ENCODE data around the gene ZBTB5. TPM values are rescaled to one million over a fixed set of nuclear protein-coding genes. Genes with fewer than 3 reads are reported as not detected.

The ZBTB5 gene
- total RNA-seq, 1 donor from 2014 or later = 9.0 TPM

- DNase-seq (ENCODE audit: low spot score) = no peak
- TF ChIP-seq CTCF (IDR thresholded peaks at IDR 0.05; ENCODE audit: unreplicated experiment) = no peak
- Mint-ChIP-seq H3K9me3 (ENCODE audit: unreplicated experiment) (no peaks in the 10 kb centered on the region), H3K36me3 (ENCODE audit: low read depth, unreplicated experiment) (peaks cover 19% of the 10 kb centered on the region), H3K4me1 (ENCODE audit: unreplicated experiment) (no peaks in the 10 kb centered on the region), H3K27ac (ENCODE audit: unreplicated experiment) (no peak overlapping the region), H3K27me3 (ENCODE audit: unreplicated experiment) (peaks cover 1% of the 10 kb centered on the region), H3K4me3 (ENCODE audit: unreplicated experiment) (no peak overlapping the region)
Measured at GRCh38 chr9:37442556-37442955, 22.7 kb downstream of the ZBTB5 start.

GRCh38 chr9:37441776-37442370, 23.4 kb downstream of the ZBTB5 start:
- Mint-ChIP-seq H3K9me3 (ENCODE audit: unreplicated experiment) (no peaks in the 10 kb centered on the region), H3K36me3 (ENCODE audit: low read depth, unreplicated experiment) (peaks cover 24% of the 10 kb centered on the region), H3K27ac (ENCODE audit: unreplicated experiment) (no peak overlapping the region), H3K27me3 (ENCODE audit: unreplicated experiment) (no peaks in the 10 kb centered on the region), H3K4me1 (ENCODE audit: unreplicated experiment) (no peaks in the 10 kb centered on the region), H3K4me3 (ENCODE audit: unreplicated experiment) (no peak overlapping the region)
- TF ChIP-seq CTCF (IDR thresholded peaks at IDR 0.05; ENCODE audit: unreplicated experiment) = no peak
- DNase-seq (ENCODE audit: low spot score) = no peak

- no peaks in the 10 kb centered on the region for H3K27me3 Mint-ChIP-seq (ENCODE audit: unreplicated experiment)
- H3K27ac Mint-ChIP-seq (ENCODE audit: unreplicated experiment) = no peak overlapping the region
- no peak overlapping the region for H3K4me3 Mint-ChIP-seq (ENCODE audit: unreplicated experiment)
- H3K36me3 Mint-ChIP-seq (ENCODE audit: low read depth, unreplicated experiment) = peaks cover 28% of the 10 kb centered on the region
- no peaks in the 10 kb centered on the region for H3K9me3 Mint-ChIP-seq (ENCODE audit: unreplicated experiment)
- TF ChIP-seq CTCF (IDR thresholded peaks at IDR 0.05; ENCODE audit: unreplicated experiment) = no peak
- no peak for DNase-seq (ENCODE audit: low spot score)
- H3K4me1 Mint-ChIP-seq (ENCODE audit: unreplicated experiment) = no peaks in the 10 kb centered on the region
Measured at GRCh38 chr9:37438359-37438758, 26.9 kb downstream of the ZBTB5 start.

GRCh38 chr9:37437621-37438020, 27.6 kb downstream of the ZBTB5 start:
- no peak for TF ChIP-seq CTCF (IDR thresholded peaks at IDR 0.05; ENCODE audit: unreplicated experiment)
- Mint-ChIP-seq H3K36me3 (ENCODE audit: low read depth, unreplicated experiment) (peaks cover 31% of the 10 kb centered on the region), H3K27ac (ENCODE audit: unreplicated experiment) (no peak overlapping the region), H3K4me3 (ENCODE audit: unreplicated experiment) (no peak overlapping the region), H3K4me1 (ENCODE audit: unreplicated experiment) (no peaks in the 10 kb centered on the region), H3K9me3 (ENCODE audit: unreplicated experiment) (no peaks in the 10 kb centered on the region), H3K27me3 (ENCODE audit: unreplicated experiment) (peaks cover 2% of the 10 kb centered on the region)
- no peak for DNase-seq (ENCODE audit: low spot score)

- Mint-ChIP-seq H3K4me3 (ENCODE audit: unreplicated experiment) (no peak overlapping the region), H3K4me1 (ENCODE audit: unreplicated experiment) (no peaks in the 10 kb centered on the region), H3K9me3 (ENCODE audit: unreplicated experiment) (no peaks in the 10 kb centered on the region), H3K36me3 (ENCODE audit: low read depth, unreplicated experiment) (peaks cover 26% of the 10 kb centered on the region), H3K27ac (ENCODE audit: unreplicated experiment) (no peak overlapping the region), H3K27me3 (ENCODE audit: unreplicated experiment) (peaks cover 2% of the 10 kb centered on the region)
- DNase-seq (ENCODE audit: low spot score) = no peak
- TF ChIP-seq CTCF (IDR thresholded peaks at IDR 0.05; ENCODE audit: unreplicated experiment) = no peak
Measured at GRCh38 chr9:37437010-37437409, 28.2 kb downstream of the ZBTB5 start.
